HepG2 (cell line): ENCODE results near the gene ULK3. TPM values are rescaled to one million over a fixed set of nuclear protein-coding genes. Genes with fewer than 3 reads are reported as not detected.

Source experiments
- EP300 ChIP-seq, 3 experiments: sonication (generic) in 1 of 3; formaldehyde crosslinking in 1 of 3; IDR thresholded peaks; 2 replicates each; pipeline versions ENCODE4 v1.5.1 to v1.6.1; 2011 to 2020; ENCODE audit warnings: low read depth in 2 of 3, low read length in 2 of 3, borderline replicate concordance in 1 of 3, improper control_type of control experiment in 1 of 3, mild to moderate bottlenecking in 1 of 3, missing genetic modification reagents in 1 of 3, moderate library complexity in 1 of 3
- GABPB1 ChIP-seq: IDR thresholded peaks from 2 replicates; pipeline ENCODE4 v1.6.1; 2016; ENCODE audit warnings: mild to moderate bottlenecking, missing genetic modification reagents, moderate library complexity, missing compliant biosample characterization
- HNRNPK ChIP-seq: fragments of 200-400 bp; formaldehyde crosslinking; IDR thresholded peaks from 2 replicates; pipeline ENCODE4 v1.6.1; 2018; ENCODE audit warnings: low read length, low read depth, moderate library complexity, mild to moderate bottlenecking; ENCODE audit not compliant: poor library complexity, severe bottlenecking
- MIER3 ChIP-seq: IDR thresholded peaks from 2 replicates; pipeline ENCODE4 v1.6.1; 2016; ENCODE audit warnings: missing compliant biosample characterization, borderline replicate concordance
- NFIC ChIP-seq: IDR thresholded peaks from 2 replicates; pipeline ENCODE4 v1.6.1; 2012; ENCODE audit warnings: mild to moderate bottlenecking, low read length, inconsistent platforms
- SIX4 ChIP-seq: sonication (generic); formaldehyde crosslinking; IDR thresholded peaks from 2 replicates; pipeline ENCODE4 v1.4.0; 2020; ENCODE audit warnings: missing genetic modification reagents
- ZBTB39 ChIP-seq: sonication (generic); formaldehyde crosslinking; IDR thresholded peaks from 2 replicates; pipeline ENCODE4 v1.5.0; 2020; ENCODE audit warnings: missing genetic modification reagents
- ZBTB7A ChIP-seq: sonication (generic); formaldehyde crosslinking; IDR thresholded peaks from 2 replicates; pipeline ENCODE4 v1.8.0; 2022; ENCODE audit warnings: mild to moderate bottlenecking, missing genetic modification reagents
- ZFP41 ChIP-seq: sonication (generic); formaldehyde crosslinking; IDR thresholded peaks from 2 replicates; pipeline ENCODE4 v1.4.0; 2020; ENCODE audit warnings: mild to moderate bottlenecking, missing genetic modification reagents, borderline replicate concordance
- ZNF136 ChIP-seq: sonication (generic); formaldehyde crosslinking; IDR thresholded peaks from 2 replicates; pipeline ENCODE4 v1.8.1; 2022; ENCODE audit warnings: low read depth, mild to moderate bottlenecking, moderate library complexity, missing genetic modification reagents
- ZNF607 ChIP-seq: sonication (generic); formaldehyde crosslinking; IDR thresholded peaks from 2 replicates; pipeline ENCODE4 v1.5.1; 2020; ENCODE audit warnings: missing genetic modification reagents, mild to moderate bottlenecking, borderline replicate concordance
- ZNF879 ChIP-seq: sonication (generic); formaldehyde crosslinking; IDR thresholded peaks from 2 replicates; pipeline ENCODE4 v1.8.1; 2023; ENCODE audit warnings: missing genetic modification reagents
- polyA plus RNA-seq, 8 experiments: library from polyadenylated mRNA; depleted of rRNA in 3 of 8; stranded (reverse) in 7 of 8; unstranded in 1 of 8; fragments of >200 nt; fragmentation: Illumina TruSeq in 4 of 8; extraction: Trizol in 4 of 8; gene quantifications; 2 replicates each; pipeline versions ENCODE4 v1.2.1 to v1.2.3, GENCODE V29; 2011 to 2016; ENCODE audit warnings: low read depth in 4 of 8, missing spikeins in 1 of 8, mixed read lengths in 1 of 8; ENCODE audit not compliant: insufficient read depth in 1 of 8
- total RNA-seq, 5 experiments: library from RNA; depleted of rRNA; stranded (reverse); fragments of >200 nt; fragmentation: Illumina TruSeq; extraction: Trizol; gene quantifications; 2 replicates each; pipeline ENCODE4 v1.2.3, GENCODE V29; 2016; ENCODE audit warnings: low read depth in 1 of 5
- TF ChIP-seq, protein P1 (sequence below): sonication (generic); formaldehyde crosslinking; IDR thresholded peaks from 2 replicates; pipeline ENCODE4 v1.4.0; 2020; ENCODE audit warnings: mild to moderate bottlenecking, missing genetic modification reagents
- TF ChIP-seq, protein P2 (sequence below): sonication (generic); formaldehyde crosslinking; IDR thresholded peaks from 2 replicates; pipeline ENCODE4 v1.5.0; 2020; ENCODE audit warnings: mild to moderate bottlenecking, low read depth, missing genetic modification reagents, borderline replicate concordance
- TF ChIP-seq, protein P3 (sequence below): IDR thresholded peaks from 2 replicates; pipeline ENCODE4 v1.6.1; 2016; ENCODE audit warnings: missing biosample characterization, missing genetic modification reagents, low read depth

The ULK3 gene
- total and polyA plus RNA-seq, 2 of the 13 experiments (the other 11 are each of a cell fraction or from before 2014, with no cell fraction given), result 15.2 to 23.7 TPM

DNA sequence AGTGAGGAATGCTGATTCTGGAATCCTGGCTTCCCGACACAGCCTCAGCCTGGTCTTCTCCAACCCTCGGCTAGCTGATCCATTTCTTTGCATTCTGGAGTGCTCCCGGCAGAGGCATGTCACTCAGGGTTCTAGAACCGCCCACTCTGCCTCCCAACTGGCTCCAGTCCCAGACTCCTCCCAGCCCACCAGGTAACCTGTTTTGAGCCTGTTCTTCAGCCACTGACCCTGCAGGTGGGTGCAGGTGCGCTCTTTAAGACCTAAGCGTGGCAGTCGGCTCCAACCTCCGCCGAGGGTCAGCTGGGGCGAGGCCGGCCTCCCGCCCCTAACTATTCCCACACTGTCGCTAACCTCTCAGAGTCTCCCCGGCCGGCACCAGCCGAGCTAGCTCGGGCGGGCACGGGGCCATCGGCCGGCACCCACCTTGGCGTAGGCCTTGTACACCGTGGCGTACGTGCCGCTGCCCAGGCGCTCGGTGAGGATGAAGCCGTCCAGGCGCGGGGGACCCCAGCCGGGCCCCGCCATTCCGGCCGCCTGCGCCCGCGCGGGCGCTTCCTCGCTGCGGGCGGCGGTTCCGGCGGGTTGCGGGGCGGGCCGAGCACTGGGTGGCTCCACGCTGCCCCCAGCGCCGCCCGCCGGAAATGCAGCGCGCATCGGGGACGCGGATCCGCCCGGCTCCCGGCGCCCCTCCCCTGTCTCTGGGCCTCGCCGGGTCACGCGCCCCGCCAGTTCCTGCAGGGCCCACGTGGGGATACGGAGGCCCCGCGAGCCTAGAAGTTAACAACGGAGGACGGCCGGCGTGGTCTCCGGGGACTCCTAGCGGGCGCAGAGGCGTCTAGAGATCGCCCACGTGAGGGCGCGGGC lies at the start of gene ULK3 (continued):
- TF ChIP-seq, protein P1, sequence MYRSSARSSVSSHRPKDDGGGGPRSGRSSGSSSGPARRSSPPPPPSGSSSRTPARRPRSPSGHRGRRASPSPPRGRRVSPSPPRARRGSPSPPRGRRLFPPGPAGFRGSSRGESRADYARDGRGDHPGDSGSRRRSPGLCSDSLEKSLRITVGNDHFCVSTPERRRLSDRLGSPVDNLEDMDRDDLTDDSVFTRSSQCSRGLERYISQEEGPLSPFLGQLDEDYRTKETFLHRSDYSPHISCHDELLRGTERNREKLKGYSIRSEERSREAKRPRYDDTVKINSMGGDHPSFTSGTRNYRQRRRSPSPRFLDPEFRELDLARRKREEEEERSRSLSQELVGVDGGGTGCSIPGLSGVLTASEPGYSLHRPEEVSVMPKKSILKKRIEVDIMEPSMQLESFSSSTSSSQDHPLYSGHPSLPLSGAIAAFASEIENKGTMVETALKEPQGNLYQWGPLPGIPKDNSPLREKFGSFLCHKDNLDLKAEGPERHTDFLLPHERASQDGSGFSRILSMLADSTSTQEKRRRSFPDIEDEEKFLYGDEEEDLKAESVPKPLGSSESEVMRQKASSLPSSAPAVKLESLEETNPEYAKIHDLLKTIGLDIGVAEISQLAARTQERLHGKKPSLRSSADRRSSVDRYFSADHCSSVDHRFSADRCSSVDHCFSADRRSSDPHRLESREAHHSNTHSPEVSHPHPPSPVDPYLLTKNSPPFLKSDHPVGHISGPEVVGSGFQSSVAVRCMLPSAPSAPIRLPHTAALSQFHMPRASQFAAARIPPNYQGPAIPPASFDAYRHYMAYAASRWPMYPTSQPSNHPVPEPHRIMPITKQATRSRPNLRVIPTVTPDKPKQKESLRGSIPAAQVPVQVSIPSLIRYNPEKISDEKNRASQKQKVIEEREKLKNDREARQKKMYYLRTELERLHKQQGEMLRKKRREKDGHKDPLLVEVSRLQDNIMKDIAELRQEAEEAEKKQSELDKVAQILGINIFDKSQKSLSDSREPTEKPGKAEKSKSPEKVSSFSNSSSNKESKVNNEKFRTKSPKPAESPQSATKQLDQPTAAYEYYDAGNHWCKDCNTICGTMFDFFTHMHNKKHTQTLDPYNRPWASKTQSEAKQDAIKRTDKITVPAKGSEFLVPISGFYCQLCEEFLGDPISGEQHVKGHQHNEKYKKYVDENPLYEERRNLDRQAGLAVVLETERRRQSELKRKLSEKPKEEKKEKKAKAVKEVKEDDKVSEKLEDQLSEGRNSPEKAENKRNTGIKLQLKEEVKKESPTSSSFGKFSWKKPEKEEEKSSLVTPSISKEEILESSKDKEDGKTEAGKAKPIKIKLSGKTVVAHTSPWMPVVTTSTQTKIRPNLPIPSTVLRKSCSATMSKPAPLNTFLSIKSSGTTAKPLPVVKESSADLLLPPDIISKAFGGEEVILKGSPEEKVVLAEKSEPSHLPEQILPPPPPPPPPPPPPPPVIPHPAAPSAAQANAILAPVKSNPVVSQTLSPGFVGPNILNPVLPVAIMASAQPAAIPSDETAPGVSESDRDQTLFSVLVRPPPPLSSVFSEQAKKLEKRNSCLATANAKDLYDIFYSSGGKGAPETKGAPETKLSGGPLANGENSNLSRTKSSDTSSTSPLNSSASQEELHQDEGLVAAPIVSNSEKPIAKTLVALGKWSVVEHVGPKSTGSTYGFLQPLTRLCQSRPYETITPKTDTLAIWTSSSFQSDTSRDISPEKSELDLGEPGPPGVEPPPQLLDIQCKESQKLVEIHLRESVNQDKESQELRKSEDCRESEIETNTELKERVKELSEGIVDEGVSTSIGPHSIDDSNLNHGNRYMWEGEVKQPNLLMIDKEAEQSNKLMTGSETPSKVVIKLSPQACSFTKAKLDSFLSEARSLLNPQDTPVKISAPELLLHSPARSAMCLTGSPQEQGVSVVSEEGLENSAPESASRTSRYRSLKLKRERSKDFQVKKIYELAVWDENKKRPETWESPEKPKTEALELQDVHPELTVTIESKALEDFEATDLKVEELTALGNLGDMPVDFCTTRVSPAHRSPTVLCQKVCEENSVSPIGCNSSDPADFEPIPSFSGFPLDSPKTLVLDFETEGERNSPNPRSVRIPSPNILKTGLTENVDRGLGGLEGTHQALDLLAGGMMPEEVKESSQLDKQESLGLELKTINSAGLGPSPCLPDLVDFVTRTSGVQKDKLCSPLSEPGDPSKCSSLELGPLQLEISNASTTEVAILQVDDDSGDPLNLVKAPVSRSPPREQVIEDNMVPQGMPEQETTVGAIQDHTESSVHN (CRISPR knock-in tag), result no peak
- TF ChIP-seq ZBTB39 (CRISPR knock-in tag) (no peak), MIER3 (CRISPR knock-in tag) (no peak; the same call in 1 of the 2 replicates), HNRNPK (no peak), SIX4 (no peak), GABPB1 (CRISPR knock-in tag) (peak; percentile 85), NFIC (no peak), ZNF136 (CRISPR knock-in tag) (no peak), ZFP41 (CRISPR knock-in tag) (no peak), EP300 (IDR thresholded peaks at IDR 0.05; ENCODE audit: low read depth in 2 of 2, low read length in 2 of 2) (no peak), EP300 (CRISPR knock-in tag; IDR thresholded peaks at IDR 0.05; ENCODE audit: borderline replicate concordance) (no peak), ZBTB7A (no peak), ZNF607 (CRISPR knock-in tag) (no peak), ZNF879 (no peak)
- TF ChIP-seq, protein P2, sequence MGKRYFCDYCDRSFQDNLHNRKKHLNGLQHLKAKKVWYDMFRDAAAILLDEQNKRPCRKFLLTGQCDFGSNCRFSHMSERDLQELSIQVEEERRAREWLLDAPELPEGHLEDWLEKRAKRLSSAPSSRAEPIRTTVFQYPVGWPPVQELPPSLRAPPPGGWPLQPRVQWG, result no peak
- TF ChIP-seq, protein P3, sequence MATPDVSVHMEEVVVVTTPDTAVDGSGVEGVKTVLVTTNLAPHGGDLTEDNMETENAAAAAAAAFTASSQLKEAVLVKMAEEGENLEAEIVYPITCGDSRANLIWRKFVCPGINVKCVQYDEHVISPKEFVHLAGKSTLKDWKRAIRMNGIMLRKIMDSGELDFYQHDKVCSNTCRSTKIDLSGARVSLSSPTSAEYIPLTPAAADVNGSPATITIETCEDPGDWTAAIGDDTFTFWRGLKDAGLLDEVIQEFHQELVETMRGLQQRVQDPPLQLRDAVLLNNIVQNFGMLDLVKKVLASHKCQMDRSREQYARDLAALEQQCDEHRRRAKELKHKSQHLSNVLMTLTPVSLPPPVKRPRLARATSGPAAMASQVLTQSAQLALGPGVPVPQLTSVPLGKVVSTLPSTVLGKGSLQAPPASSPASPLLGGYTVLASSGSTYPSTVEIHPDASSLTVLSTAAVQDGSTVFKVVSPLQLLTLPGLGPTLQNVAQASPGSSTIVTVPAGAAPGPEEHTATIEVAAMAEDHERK, result no peak
